ENCODE results near the gene APBA2.
"Not testable (repeated sequence)": the region's sequence is repeated elsewhere in the genome, so short reads cannot be mapped to it uniquely, and the experiment has no call there.

The APBA2 gene

GRCh38 chr15:28879551-28879950, 6.2 kb upstream of the APBA2 start:
- no peak for DNase-seq

- DNase-seq = no peak
These were observed 5.1 kb upstream of the APBA2 start for GRCh38 chr15:28880680-28881079.

GRCh38 chr15:28881170-28881569, 4.6 kb upstream of the APBA2 start:
- DNase-seq = no peak

- DNase-seq = no peak
These were observed 4.2 kb upstream of the APBA2 start for GRCh38 chr15:28881600-28881999.

GRCh38 chr15:28884151-28884940, 1.4 kb upstream of the APBA2 start:
- DNase-seq = no peak

- DNase-seq = no peak
These were observed 595 bp upstream of the APBA2 start for GRCh38 chr15:28885128-28885629.

- DNase-seq = no peak
These were observed 911 bp downstream of the APBA2 start for GRCh38 chr15:28886431-28887338.

GRCh38 chr15:28887339-28888174, 1.8 kb downstream of the APBA2 start:
- no peak for DNase-seq

- DNase-seq = no peak
These were observed 2.6 kb downstream of the APBA2 start for GRCh38 chr15:28888302-28888894.

- DNase-seq = no peak
These were observed 3.1 kb downstream of the APBA2 start for GRCh38 chr15:28888900-28889299.

- no peak for DNase-seq
These were observed 3.6 kb downstream of the APBA2 start for GRCh38 chr15:28889346-28889745.

- DNase-seq = not testable (repeated sequence)
These were observed 4.1 kb downstream of the APBA2 start for GRCh38 chr15:28889871-28890270.

- DNase-seq = not testable (repeated sequence)
These were observed 4.5 kb downstream of the APBA2 start for GRCh38 chr15:28890291-28890690.

GRCh38 chr15:28890711-28891495, 5.1 kb downstream of the APBA2 start:
- peak; percentile 37 for DNase-seq

- DNase-seq = no peak
These were observed 5.8 kb downstream of the APBA2 start for GRCh38 chr15:28891588-28891987.

- peak; percentile 43 for DNase-seq
These were observed 7.2 kb downstream of the APBA2 start for GRCh38 chr15:28892789-28893610.

GRCh38 chr15:28894631-28895030, 8.9 kb downstream of the APBA2 start:
- DNase-seq = no peak

- DNase-seq = no peak
These were observed 9.4 kb downstream of the APBA2 start for GRCh38 chr15:28895146-28895545.

GRCh38 chr15:28895566-28895965, 9.8 kb downstream of the APBA2 start:
- no peak for DNase-seq

GRCh38 chr15:28896951-28897350, 11.2 kb downstream of the APBA2 start:
- peak; percentile 87 for DNase-seq
